Measurements from ENCODE around the gene ZBTB42. TPM values are rescaled to one million over a fixed set of nuclear protein-coding genes. Genes with fewer than 3 reads are reported as not detected.
A peak's percentile ranks its signal among the peaks of the same experiment; 100 is the strongest.

Gene ZBTB42
- total RNA-seq, 1 donor from 2014 or later: 5.9 TPM

- no peak for DNase-seq (ENCODE audit: low spot score)
These were observed 5.2 kb downstream of the ZBTB42 start for GRCh38 chr14:104805941-104806624.

DNA sequence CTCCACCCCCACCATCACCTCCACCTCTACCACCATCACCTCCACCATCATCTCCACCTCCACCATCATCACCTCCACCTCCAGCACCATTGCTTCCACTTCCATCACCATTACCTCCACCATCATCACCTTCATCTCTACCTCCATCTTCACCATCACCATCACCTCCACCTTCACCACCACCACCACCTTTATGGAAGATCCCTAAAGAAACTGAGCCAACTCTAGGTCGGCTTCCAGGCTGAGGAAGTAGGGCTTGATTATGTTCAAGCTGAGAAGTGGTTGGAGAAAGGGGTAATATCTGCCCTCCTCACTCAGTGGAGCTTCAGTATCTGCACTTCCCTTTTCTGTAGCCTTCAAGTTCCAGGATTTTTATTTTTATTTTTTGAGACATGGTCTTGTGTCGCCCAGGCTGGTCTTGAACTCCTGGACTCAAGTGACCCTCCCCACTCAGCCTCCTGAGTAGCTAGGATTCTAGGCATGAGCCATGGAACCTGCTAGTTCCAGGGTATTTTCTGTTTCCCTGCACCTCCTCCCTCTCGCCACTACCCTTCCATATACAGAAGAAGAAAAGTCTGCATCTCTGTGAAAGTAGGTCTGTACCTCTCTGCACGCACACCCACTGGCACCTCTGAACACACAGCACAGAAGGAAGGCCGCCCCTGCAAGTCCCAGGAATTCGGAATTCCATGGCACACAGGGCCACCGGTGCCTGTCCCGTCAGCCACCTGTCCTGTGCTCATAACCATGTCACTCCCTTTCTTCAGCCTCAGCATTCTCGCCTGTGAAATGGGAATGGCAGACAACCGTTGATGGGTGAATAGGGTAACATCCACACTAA lies 5.9 kb downstream of the ZBTB42 start:
- no peak for DNase-seq (ENCODE audit: low spot score)

GRCh38 chr14:104808456-104808855 lies 7.6 kb downstream of the ZBTB42 start:
- no peak for DNase-seq (ENCODE audit: low spot score)

DNA sequence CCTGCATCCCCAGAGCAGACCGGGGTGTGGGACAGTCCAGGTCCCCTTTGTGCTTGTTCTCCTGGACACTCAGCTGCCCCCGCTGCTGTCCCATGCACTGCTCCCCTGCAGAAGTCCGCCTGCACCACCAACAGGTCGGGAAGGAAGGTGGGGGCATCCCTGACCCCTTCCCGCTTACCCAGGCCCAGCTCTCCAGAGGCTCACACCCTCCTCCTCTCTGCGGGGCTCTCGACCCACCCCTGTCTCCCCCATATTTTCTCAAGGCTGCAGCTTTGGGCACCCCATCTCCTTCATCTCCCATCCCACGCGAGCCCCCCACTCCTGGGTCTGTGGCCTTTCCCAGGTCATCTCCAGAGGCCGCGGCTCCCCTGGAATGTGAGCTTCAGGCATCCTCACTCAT lies 9.4 kb downstream of the ZBTB42 start:
- no peak for DNase-seq (ENCODE audit: low spot score)

GRCh38 chr14:104813286-104813685 lies 12.4 kb downstream of the ZBTB42 start:
- no peak for DNase-seq (ENCODE audit: low spot score)

DNA sequence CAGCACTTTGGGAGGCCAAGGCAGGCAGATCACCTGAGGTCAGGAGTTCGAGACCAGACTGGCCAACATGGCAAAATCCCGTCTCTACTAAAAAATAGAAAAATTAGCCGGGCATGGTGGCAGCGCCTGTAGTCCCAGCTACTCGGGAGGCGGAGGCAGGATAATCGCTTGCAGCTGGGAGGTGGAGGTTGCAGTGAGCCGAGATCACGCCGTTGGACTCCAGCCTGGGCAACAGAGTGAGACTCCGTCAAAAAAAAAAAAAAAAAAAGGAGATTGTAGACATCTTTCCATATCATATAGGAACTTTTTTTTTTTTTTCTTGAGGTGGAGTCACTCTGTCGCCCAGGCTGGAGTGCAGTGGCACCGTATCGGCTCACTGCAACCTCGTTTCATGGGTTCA lies 13.8 kb downstream of the ZBTB42 start:
- peak; percentile 41 for DNase-seq (ENCODE audit: low spot score)

- DNase-seq (ENCODE audit: low spot score): no peak
These were observed 15.6 kb downstream of the ZBTB42 start for GRCh38 chr14:104816616-104816884.

DNA sequence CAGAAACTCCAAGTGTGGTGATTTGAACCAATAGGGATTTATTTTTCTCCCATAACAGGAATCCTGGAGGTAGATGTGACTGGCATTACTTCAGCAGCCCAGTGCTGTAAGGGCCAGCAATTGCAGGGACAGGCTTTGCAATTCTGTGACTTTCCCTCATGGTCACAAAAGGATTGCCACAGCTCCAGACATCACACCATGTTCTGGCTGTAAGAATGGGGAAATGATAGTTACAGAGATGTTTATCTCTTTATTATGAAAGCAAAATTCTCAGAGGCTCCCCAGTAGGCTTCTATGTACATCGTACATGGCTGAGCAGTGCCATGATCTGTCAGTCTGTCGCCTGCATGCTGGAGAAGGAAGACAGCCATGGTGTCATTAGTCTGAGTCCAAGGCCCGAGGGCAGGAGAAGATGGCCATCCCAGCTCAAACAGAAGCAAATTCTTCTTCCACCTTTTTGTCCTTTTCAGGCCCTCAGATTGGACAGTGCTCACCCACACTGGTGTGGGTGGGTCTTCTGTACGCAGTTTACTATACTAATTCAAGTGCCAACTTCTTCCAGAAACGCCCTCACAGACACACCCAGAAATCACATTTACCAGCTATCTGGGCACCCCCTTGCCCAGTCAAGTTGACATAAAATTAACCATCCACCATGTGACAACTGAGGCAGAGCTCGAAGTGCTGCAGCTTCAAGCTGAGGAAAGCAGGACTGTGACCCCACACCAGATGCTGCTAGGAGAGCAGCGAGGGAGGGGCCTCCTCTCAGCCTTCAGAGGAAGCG lies 17.2 kb downstream of the ZBTB42 start:
- peak; percentile 35 for DNase-seq (ENCODE audit: low spot score)

DNA sequence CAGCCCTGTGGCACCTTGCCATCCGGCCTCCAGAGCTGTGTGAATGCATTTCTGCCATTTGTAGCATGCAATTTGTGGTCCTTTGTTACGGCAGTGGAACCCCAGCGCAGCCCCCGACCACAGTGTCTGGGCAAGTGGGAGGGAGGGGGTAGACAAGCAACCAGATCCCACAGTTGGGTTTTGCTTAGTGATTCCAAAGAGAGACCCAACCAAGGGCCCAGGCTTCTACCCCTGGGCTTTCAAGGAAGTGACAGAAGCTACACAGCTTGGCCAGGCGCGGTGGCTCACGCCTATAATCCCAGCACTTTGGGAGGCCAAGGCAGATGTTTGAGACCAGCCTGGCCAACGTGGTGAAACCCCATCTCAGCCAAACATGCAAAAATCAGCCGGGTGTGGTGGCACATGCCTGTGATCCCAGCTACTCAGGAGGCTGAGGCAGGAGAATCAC lies 17.8 kb downstream of the ZBTB42 start:
- DNase-seq (ENCODE audit: low spot score): peak; percentile 71

DNA sequence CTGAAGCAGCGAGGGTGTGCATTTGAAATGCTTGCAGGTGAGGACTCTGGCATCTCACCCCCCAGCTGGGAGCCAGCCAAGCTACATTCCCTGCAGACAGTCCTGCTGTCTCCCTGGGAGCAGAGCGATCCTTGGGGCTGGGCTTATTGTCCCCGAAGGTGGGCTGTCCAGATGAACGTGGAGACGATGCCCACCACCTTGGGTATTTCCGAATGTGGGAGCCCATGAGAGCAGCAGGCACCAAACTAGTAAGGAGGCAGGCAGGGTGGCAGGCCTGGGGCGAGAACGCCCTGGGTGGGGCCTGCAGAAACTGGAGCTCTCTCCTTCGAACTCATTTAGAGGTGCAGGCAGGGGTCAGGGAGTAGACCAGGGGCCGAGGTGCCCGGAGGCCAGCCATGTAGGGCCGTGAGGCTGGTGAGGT lies 18.5 kb downstream of the ZBTB42 start:
- DNase-seq (ENCODE audit: low spot score): peak; percentile 77

DNA sequence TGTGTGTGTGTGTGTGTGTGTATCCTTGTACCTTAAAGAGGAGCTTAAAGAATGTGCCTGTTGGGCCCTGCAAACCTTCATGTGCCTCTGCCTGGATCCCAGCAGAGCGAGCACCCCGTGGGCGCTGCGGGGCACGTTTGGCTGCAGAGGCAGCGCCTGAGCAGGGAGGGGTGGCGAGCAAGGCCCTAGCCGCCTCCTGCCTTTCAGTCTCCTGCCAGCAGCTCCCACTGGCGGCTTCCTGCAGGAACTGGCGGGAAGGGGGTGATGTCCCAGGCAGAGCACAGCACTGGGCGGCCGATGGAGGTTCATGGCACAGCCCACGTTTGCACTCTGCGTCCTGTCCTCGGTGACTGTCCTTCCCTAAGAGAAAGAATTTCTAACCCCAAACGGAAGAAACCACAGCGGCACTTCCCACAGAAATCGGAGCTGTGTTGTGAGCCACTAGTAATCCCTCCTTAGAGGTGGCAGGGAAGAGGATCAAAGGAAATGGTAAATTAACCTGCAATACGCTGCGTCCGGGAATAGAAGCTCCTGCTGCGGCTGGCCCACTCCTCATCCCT lies 19.8 kb downstream of the ZBTB42 start:
- DNase-seq (ENCODE audit: low spot score): peak; percentile 89

DNA sequence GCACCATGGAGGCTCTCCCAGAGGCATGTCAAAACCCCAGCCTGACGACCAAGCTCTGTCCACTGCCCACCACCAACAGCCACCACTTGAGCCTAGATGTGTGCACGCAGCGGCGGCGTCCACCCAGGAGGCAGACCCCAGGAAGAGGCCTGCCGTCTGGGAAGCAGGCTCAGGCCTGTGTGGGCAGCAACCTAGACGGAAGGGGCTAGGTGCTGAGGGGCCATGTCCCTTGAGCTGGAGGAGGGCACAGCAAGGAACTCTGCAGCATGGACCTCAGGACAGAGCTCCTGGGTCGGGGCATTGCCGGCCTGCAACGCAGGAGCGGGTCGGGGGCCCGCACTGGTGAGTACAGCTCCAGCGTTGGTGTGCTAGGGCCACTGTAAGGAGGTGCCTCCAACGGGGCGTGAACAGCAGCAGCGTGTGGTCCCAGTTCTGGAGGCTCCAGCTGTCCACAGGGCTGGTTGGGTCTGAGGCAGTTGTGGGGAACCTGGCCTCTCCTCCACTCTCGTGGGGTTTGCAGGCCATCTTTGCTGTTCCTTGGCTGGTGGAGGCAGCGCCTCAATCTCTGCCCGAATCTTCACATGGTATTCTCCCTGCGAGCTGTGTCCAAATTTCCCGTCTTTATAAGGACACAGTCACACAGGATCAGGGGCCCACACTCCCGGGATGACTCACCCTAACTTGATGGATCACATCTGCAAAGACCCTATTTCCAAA lies 20.5 kb downstream of the ZBTB42 start:
- DNase-seq (ENCODE audit: low spot score): peak; percentile 68

GRCh38 chr14:104821971-104822608 lies 21.2 kb downstream of the ZBTB42 start:
- DNase-seq (ENCODE audit: low spot score): peak; percentile 82

GRCh38 chr14:104822821-104823615 lies 22.1 kb downstream of the ZBTB42 start:
- DNase-seq (ENCODE audit: low spot score): no peak

DNA sequence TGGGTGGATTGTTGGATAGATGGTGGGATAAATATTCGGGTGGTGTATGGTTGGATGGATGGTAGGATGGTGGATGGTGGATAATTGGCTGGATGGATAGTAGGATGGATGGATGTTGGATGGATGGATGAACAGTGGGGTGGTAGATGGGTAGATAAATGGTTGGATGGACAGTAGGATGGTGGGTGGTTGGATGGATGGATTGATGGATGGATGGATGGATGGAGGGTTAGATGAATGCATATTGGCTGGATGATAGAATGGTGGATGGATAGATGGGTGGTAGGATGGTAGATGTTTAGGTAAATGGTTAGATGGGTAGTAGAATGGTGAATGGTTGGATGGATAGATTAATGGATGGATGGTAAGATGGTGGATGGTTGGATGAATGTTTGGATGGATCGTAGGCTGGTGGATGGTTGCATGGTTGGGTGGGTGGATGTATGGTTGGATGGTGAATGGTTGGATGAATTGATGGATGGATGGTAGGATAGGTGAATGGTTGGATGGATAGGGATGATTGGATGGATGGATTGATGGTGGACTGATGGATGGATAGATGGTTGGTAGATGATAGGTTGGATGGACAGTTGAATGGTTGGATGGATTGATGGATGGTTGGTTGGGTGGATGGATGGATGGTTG lies 23.6 kb downstream of the ZBTB42 start:
- no peak for DNase-seq (ENCODE audit: low spot score)

DNA sequence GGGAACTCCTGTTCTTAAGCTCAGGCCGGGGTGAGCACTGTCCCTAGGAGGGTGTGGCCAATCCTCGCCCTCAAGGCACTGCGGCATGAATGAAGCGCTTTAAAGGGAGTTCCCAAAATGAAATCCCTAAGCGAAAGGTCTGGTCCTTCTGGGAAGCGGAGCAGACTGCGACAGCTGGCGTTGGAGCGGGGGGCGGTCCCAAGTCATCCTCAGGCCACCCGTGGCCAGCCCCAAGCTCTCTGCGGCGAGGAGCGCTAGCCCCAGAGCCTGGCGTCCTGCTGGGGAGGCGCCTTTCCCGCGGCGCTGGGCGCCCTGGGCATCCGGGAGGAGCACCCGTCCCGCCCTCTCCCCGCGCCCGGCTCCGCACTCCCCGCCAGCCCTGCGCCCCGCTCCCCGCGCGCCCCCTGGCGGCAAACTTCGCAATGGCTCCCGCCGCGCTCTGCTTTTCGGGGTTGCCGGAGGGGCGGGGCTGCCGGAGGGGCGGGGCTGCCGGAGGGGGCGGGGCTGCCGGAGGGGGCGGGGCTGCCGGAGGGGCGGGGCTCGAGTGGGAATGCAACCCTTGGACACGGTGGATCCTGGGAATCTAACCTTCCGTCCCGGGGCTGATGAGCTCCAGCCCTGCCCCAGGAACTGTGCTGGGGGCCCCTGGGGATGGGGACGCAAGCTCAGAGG lies 25.4 kb downstream of the ZBTB42 start:
- DNase-seq (ENCODE audit: low spot score): peak; percentile 99

GRCh38 chr14:104826861-104827176 lies 25.9 kb downstream of the ZBTB42 start:
- no peak for DNase-seq (ENCODE audit: low spot score)

DNA sequence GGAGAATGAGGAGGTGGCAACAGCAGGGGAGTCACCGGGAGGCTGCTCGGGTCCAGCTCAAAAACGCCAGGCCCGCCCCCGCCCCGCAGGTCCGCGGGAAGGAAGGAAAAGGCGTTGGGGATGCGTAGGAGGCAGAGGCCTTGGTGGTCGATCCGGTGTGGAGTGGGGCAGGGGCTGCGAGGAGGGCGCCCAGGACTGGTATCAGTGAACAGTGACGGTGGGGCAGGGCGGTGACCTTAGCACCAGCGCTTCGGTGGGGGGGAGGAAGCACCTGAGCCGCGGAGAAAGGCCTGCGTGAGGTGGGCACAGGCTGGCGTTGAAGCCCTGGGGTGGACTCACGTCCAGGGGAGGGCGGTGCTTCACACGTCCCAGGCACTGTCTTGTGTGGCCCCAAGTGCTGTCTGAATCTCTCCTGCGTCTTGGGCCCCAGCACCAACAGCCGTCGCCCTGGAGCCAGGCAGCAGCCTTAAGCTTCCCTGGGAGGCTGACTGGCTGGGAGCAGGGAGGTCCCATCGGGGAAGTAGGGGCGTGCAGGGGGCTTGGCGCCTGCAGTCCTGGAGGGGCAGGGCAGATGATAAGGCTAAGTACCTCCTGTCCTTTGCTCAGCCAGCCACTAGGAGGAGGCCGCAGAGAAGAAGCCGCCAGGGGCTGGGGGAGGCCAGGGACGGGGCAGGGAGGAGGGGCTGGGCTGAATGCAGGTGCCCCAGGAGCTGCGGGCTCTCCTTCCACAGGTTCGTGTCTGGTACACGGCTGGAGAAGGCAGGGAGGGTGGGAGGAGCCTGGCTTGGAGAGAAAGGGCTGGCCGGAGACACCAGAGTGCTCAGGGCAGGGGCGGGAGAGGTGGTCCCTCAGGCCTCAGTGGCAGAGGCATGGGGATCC lies 26.5 kb downstream of the ZBTB42 start:
- DNase-seq (ENCODE audit: low spot score): no peak
